Dermis microvascular lymphatic vessel endothelial cell (primary cell): ENCODE measurements around the gene FANCI. TPM values are rescaled to one million over a fixed set of nuclear protein-coding genes. Genes with fewer than 3 reads are reported as not detected.

Source experiments
- DNase-seq, 2 donors: peaks; one replicate each; pipeline versions ENCODE4 v3.0.0 to v3.0.0-alpha.2; 2010; ENCODE audit warnings: low read depth in 2 of 2
- total RNA-seq: library from RNA; depleted of rRNA; stranded (reverse); fragments of >200 nt; gene quantifications from 2 replicates; pipeline ENCODE4 v1.2.1, GENCODE V29; 2014

The FANCI gene
- 19.3 and 33.6 TPM in 2 replicates for total RNA-seq

- peak; percentile 83 to 92 for DNase-seq
Measured at GRCh38 chr15:89243691-89244573, at the start of gene FANCI. TSS of gene FANCI (plus strand) at chr15:89243979. CDS start at chr15:89247648, 3,669 bp downstream.

GRCh38 chr15:89194608-89195007 is 49.2 kb upstream of the FANCI start:
- no peak for DNase-seq

- no peak for DNase-seq
Measured at GRCh38 chr15:89195836-89196235, 47.9 kb upstream of the FANCI start.

GRCh38 chr15:89196241-89196640 is 47.5 kb upstream of the FANCI start:
- no peak for DNase-seq

GRCh38 chr15:89196994-89197393 is 46.8 kb upstream of the FANCI start:
- DNase-seq: peak in 1 of 2 donors; percentile 28

GRCh38 chr15:89197503-89197971 is 46.2 kb upstream of the FANCI start:
- peak; percentile 23 to 40 for DNase-seq

- DNase-seq: no peak
Measured at GRCh38 chr15:89198196-89198595, 45.6 kb upstream of the FANCI start.

- DNase-seq: no peak
Measured at GRCh38 chr15:89198934-89199333, 44.8 kb upstream of the FANCI start.

- DNase-seq: peak in 1 of 2 donors; percentile 20
Measured at GRCh38 chr15:89199746-89200145, 44.0 kb upstream of the FANCI start.

GRCh38 chr15:89200182-89200581 is 43.6 kb upstream of the FANCI start:
- no peak for DNase-seq

- no peak for DNase-seq
Measured at GRCh38 chr15:89201465-89202005, 42.2 kb upstream of the FANCI start.

GRCh38 chr15:89203705-89204273 is 40.0 kb upstream of the FANCI start:
- no peak for DNase-seq

GRCh38 chr15:89205991-89206585 is 37.7 kb upstream of the FANCI start:
- DNase-seq: no peak

- peak; percentile 30 to 72 for DNase-seq
Measured at GRCh38 chr15:89206908-89207331, 36.9 kb upstream of the FANCI start.

- no peak for DNase-seq
Measured at GRCh38 chr15:89208256-89208655, 35.5 kb upstream of the FANCI start.

- no peak for DNase-seq
Measured at GRCh38 chr15:89209057-89209456, 34.7 kb upstream of the FANCI start.

GRCh38 chr15:89211678-89212170 is 32.1 kb upstream of the FANCI start:
- no peak for DNase-seq

GRCh38 chr15:89215627-89216026 is 28.2 kb upstream of the FANCI start:
- DNase-seq: no peak

- DNase-seq: no peak
Measured at GRCh38 chr15:89217031-89217430, 26.7 kb upstream of the FANCI start.

GRCh38 chr15:89217686-89218376 is 25.9 kb upstream of the FANCI start:
- DNase-seq: no peak

GRCh38 chr15:89218531-89218930 is 25.2 kb upstream of the FANCI start:
- no peak for DNase-seq
